NB4 (cell line): ENCODE measurements around the gene DYSF.

Experiments
- DNase-seq: peaks from one replicate; pipeline ENCODE4 v3.0.0; 2010; ENCODE audit warnings: low read depth
- H3K4me3 ChIP-seq: one replicate; pipeline ENCODE4 v1.5.1; 2011; ENCODE audit warnings: mild to moderate bottlenecking, low read depth, low read length, moderate library complexity
- CTCF ChIP-seq: IDR thresholded peaks from one replicate; pipeline ENCODE4 v1.5.1; 2012; ENCODE audit warnings: low read depth, low read length
- MAX ChIP-seq: IDR thresholded peaks from 2 replicates; pipeline ENCODE4 v1.6.1; 2011; ENCODE audit warnings: low read depth, low read length
- MYC ChIP-seq: IDR thresholded peaks from 2 replicates; pipeline ENCODE4 v1.6.1; 2011; ENCODE audit warnings: low read depth, low read length
- POLR2A ChIP-seq: IDR thresholded peaks from 2 replicates; pipeline ENCODE4 v1.6.1; 2011; ENCODE audit warnings: mild to moderate bottlenecking; ENCODE audit not compliant: insufficient read length; ENCODE audit errors: extremely low read depth

DYSF gene

GRCh38 chr2:71505086-71505769, 51.9 kb downstream of the DYSF start:
- TF ChIP-seq CTCF (no peak), POLR2A (no peak), MYC (no peak), MAX (no peak)
- H3K4me3 ChIP-seq: no peak overlapping the region
- DNase-seq: no peak

GRCh38 chr2:71505770-71506140, 52.4 kb downstream of the DYSF start:
- no peak overlapping the region for H3K4me3 ChIP-seq
- TF ChIP-seq POLR2A: no peak
- no peak for TF ChIP-seq MAX
- TF ChIP-seq MYC: no peak
- no peak for TF ChIP-seq CTCF
- DNase-seq: no peak

DNA sequence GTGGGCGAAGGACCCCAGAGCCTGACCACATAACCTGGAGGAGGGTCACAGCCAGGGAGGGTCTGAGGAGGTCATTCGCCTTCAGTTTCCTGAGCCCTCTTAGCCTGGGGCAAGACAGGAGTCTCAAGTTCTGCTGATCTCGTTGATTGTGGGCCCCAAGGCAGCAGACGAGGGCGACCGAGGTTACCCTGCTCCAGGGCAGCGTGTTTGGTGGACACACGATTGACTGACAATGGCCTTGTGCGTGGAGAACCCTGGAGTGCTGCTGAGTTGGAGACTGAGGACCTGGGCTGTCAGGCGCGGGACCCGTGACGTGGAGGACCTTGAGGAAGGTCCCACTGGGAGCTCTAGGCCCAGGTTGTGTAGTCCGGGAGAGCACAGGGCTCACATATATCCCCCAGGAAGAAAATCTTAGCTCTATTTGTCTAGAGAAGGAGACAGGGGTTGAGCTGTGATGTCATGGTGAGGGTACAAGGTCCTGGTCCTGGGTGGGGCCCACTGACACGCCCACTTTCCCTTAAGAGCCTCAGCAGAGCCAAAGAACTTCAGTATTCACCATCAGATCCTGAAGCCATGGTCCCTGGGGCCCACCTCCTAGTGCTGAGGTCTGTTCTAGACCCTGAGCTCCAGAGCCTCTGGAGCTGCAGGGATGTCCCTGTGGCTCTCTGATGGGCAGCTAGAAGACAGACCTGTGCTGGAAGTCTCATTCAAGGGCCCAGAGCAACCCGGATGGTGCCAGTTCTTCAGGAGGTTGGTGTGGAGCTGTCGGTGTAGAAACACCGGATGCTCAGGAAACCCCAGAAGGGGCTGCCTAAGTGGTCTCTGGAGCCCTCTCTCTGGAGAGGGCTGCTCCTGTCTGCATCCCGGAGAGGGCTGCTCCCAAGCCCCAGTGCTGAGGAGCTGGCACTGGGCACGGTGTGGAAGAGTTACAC, 53.1 kb downstream of the DYSF start:
- no peak for DNase-seq
- TF ChIP-seq CTCF: no peak
- no peak for TF ChIP-seq MYC
- TF ChIP-seq MAX: no peak
- TF ChIP-seq POLR2A: no peak
- H3K4me3 ChIP-seq: no peak overlapping the region

GRCh38 chr2:71507476-71507875, 54.1 kb downstream of the DYSF start:
- DNase-seq: no peak
- TF ChIP-seq MYC: no peak
- TF ChIP-seq CTCF: no peak
- TF ChIP-seq POLR2A: no peak
- no peak for TF ChIP-seq MAX
- no peak overlapping the region for H3K4me3 ChIP-seq

DNA sequence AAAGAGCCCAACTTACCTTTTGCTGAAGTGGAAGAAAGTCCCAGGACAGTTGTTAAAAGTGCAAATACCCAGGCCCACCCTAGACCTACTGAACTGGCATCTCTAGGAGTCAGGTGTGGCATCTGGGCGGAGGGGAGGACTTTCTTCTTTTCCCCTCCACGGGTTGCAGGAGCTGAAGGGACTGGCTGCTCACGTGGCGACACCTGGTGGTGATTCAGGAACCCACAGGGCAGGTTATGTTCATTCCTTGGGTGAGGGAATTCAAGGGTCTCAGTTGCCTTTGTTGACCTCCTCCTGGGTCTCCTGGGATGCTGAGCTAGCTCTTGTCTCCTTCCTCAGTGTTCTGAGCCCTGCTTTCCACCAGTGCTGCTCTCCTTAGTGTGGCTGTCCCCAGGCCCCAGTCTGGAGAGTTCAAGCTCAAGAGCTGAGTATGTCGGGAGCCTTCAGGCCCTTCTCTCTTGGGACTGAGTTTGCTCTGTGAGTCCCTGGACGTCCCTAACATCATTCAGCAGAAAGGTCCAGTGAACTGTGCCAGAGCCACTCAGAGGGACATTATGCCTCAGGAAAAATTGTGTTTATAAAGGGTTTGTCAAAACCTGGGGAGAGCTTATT, 56.9 kb downstream of the DYSF start:
- peak; percentile 44; the same call in 1 of the 2 replicates for TF ChIP-seq MYC
- peak; percentile 83 for TF ChIP-seq MAX
- peak; percentile 89 for TF ChIP-seq CTCF
- TF ChIP-seq POLR2A: no peak
- DNase-seq: peak; percentile 72
- no peak overlapping the region for H3K4me3 ChIP-seq
